Stimulated activated CD8-positive, alpha-beta memory T cell treated with anti-CD3 and anti-CD28 coated beads, Interleukin-7, amount 100 ng/mL, for 1 hour (primary cell): ENCODE data around the gene MTAP.

Experiments used
- DNase-seq, 2 donors: peaks; one replicate each; pipeline ENCODE4 v3.0.0-alpha.2; 2020; ENCODE audit warnings: low read depth in 2 of 2

The MTAP gene

DNA sequence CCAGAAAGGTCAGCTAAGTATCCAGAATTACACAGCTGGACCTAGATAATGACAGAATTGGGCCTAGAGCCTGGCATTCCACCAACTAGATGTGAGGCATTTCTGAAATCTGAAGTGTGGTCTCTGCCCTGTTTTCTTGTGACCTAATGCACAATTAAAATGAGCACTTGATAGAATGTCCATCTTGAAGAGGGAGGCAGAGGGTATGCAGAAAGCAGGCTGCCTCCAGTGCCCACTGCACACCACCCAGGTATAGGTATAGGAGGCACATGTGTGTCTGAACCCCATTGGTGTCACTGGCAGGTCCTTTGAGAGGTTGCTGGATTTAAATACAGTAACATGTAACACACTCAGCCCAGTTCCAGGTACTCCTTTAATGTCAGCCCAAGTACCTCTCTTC lies 2.4 kb downstream of the MTAP start:
- no peak for DNase-seq

DNA sequence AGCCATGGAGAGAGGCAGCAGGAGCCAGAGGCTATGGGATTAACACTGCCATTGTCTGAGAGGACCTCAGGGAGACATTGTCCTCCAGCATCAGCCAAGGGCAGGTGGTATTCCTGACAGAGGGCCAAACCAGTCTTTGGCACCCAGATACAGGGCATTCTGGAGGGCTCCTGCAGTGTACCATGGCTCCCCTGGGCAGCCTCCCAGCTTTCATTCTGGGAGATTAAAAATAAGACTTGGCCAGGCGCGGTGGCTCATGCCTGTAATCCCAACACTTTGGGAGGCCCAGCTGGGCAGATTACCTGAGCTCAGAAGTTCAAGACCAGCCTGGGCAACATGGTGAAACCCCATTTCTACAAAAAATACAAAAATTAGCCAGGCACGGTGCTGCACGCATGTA lies 4.2 kb downstream of the MTAP start:
- no peak for DNase-seq

DNA sequence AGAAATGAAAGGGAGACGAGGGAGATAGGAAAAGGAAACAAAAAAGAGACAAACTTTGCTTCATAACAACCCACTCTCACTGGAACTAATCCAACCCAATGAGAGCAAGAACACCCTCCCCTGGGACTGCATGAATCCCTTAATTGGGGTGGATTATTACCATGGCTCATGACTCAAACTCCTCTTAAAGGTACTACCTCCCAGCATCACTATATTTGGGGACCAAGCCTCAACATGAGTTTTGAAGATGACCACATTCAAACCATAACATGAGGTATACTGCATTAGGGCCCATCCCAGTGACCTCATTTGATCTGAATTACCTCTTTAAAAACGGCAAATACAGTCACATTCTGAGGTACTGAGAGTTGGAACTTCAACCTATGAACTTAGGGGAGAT lies 8.0 kb downstream of the MTAP start:
- DNase-seq, result no peak

DNA sequence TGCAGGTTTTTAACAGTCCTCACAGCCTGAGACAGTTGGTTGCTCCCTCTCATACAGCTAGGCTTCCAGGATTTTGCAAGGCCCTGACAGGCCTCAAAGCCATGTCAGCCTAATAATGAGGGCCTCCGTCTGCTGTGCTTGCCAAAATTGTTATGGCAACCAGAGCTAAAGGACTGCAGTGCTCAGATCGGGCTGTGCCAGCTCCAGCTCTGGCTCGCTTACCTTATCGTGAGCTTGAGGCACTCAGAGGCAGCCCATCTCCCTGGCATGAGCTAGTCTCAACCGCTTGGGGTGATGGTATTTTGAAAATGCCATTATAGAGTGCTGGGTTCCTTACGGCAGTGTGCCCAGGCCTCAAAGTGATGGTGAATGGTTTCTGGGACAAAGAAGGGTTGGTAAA lies 8.4 kb downstream of the MTAP start:
- no peak for DNase-seq

DNA sequence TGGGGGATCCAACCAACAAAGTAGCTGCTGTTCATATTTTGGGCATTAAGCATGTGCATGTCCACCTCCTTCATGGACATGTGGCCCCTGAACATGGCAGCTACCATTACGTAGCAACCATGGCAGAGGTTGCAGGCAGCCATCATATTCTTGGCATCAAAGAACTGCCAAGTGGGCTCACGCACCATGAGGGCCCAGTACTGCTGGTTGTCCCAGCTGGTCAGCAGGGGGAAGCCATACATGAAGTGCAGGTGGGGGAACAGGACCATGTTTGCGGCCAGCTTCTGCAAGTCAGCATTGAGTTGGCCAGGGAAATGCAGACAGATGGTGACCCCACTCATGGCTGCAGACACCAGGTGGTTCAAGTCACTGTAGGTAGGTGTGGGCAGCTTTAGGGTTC lies 9.5 kb downstream of the MTAP start:
- DNase-seq, result no peak

DNA sequence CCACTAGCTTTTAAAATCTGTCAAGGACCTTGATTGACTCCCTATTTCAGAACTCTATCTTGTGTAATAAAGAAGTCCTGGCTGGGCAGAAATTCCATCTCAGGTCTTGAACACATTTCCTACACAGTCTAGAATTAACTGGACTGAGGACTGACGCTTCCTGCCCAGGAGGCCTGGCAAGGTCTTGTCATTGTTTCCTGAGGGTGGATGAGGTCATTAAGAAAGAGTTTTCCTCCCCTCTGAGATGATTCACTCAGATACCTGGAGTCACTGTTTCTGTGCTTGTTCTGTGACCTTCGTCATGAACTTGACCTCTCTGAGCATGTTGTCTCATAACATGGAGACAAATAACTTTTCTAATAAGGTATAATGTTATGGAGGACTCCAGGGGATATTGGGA lies 10.0 kb downstream of the MTAP start:
- DNase-seq, result no peak

DNA sequence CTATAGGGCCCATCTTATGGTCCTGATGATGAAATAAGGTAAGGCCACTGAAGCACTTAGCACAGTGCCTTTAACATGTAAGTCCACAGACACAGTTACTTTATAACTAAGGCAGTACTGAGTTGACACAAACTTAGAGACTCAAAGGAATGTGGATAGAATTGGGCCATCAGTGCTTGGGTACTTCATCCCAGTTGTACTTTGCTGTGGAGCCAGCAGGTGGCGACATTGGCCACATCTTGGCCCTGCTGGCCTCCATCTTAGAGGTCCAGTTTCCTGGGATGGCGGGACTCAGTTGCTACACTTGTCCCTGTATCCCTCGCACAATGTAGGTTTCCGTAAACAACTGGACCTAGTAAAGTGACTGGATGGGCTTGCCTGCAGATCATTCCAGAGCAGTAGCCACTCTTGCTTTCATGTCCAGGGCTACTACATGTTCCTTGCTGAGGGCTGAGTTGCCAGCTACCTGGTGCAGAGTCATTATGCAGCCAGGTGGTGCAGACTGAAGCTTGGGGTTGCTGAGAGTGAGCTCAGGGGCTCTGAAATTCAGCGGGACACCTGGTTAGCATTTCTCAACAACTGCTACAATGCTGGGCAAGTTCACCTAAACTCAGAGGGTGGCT lies 10.6 kb downstream of the MTAP start:
- DNase-seq, result peak; percentile 16 to 43

DNA sequence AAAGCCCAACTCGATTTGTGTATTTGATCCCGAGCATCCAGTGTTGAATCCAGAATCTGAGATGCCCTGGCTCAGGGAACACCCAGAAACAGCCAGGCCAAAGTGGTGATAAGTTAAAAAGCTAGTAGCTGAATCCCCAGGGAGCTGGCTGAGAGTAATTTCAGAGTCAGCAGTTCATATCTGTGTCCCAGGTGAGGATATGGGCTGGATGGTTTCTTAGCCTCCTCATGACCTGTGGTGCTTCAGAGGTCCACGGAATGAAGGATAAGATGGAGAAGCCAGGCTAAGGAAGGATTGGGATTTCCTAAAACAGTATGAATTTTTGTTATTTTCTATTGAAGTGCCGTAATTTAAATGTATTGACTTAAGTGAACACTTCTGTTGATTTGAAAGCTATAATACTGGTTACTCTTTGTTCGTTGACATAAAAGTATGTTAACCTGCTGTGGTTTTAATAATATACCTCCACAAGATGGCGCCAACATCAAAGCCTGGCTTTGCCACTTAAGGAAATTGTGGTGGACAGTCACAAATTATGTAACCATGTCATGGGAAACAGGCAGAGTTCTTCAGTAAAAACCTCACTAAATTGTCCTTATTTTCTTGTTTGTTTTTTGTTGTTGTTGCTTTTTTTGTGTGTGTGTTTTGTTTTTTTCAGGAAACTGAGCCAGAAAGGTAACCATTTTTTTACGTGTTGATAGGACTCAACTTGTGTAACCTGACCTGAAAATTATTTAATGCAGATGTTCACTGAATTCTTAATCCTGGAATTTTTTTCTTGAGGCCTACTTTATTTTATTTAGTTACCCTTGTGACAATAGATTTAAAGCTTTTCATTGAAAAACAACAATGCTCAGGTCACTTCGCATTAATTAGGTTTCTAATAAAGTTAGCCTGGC lies 11.4 kb downstream of the MTAP start:
- DNase-seq, result peak; percentile 16 to 30

DNA sequence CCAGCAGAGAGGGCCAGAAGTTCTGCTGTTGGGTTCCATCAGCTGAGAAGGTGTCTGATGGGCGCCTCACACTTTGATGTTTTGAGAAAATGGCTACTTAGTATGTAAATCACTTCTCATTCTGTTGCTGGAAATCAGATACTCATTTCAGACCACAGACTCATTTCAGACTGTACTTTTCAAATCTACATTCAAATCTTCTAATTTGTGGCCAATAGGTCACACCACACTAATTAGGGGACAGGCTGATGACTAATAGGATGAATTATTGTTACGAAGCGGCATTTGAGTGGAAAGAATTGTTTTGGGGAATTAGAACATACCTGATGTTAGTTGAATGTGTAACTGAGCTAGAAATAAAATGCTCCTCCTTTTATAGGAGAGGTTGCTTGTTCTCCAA lies 13.2 kb downstream of the MTAP start:
- DNase-seq, result no peak

DNA sequence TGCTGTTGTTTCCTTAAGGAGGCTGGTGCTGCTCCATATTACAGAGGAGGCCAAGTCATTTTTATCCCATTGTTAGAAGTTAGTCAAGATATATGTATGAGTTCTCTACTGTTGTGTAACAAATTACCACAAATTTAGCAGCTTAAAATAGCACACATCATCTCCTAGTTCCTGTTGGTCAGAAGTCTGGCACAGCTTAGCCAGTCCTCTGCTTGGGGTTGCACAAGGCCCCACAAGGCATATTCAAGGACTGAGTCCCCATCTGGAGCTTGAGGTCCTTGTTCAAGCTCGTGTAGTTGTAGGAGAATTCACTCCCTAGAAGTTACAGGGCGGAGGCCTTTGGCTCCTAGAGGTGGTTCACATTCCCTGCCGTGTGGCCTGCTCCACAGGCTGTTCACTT lies 14.7 kb downstream of the MTAP start:
- DNase-seq, result no peak

DNA sequence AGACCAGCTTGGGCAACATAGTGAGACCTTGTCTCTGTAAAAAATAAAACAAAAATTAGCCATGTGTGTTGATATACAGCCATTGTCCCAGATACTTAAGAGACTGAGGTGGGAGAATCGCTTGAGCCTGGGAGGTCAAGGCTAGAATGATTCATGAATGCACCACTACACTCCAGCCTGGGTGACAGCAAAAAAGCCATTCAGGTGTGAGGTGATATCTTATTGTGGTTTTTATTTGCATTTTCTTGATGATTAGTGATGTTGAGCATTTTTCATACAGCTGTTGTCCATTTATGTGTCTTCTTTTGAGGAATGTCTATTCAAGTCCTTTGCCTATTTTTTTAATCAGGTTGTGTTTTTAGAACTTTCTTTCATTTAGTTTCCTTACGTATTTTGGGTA lies 23.2 kb downstream of the MTAP start:
- DNase-seq, result no peak

DNA sequence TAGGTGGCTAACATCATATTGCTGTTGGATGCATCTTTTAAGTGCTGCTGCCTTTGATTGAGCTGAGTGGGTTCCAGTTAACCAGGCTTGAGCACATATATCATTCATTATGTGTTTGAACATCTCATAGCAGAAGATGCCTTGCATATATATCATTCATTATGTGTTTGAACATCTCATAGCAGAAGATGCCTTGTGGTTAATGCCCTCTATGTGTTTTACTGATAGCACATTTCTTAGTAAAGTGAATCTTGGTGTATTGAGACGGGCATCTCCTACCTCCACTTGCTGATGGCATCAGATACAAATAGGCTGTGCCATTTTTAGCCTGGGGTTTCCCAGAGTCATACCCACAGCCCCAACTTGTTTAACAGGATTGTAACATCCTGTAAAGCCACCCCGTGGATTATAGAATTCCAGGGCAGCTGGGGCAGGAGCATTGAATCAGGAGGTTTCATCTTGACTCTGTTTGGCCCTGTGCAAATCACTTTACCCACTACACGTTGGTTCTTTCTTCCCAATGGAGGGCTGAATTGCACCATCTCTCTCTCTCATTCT lies 26.5 kb downstream of the MTAP start:
- no peak for DNase-seq

DNA sequence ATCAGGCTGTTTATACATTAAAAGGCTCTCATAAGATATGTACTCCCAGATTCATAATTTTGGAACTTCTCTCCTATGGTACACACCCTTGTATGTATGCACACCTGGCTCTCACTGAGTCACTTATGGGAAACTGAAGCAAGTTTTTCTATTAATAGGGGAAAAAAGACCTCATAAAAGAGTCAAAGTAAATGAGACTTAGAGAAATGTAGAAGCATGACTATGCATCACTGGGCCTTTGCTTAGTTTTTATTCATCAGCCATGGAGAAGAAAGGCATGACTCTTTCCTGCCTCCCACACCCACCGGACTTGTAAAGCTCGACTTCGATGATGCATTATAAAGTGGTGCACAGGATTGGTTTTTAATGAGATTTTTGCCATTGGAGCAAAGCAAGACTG lies 28.2 kb downstream of the MTAP start:
- DNase-seq, result no peak

DNA sequence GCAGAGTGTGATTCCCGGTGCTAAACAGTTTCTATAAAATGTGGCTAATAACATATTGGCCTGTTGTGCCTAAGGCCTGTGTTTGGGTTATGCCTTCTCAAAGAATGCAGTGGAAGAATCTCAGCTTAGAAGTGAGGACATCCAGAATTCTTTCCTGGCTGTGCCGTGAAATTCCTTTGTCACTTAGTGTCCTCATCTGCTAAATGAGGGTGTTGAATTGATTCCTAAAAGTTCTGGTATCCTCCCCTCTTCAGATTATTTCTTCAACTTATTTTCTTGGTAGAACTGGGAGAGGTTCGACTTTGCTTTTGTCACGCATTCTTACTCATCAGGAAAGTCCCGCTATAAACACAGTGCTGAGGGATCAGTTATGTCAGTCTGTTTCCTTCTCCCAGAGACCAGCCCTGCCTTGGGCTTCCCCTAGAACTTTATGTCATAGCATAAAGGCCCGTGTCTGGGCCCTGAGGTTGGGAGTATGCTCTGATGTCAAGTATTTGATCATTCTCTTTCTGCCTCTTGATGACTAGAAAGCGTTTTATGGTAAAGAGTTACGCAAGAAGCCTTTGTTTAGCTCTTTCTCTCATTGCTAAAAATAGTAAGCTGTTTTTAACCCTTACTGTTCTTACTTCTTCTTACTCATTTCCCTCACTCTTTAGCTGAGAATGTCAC lies 29.5 kb downstream of the MTAP start:
- no peak for DNase-seq

DNA sequence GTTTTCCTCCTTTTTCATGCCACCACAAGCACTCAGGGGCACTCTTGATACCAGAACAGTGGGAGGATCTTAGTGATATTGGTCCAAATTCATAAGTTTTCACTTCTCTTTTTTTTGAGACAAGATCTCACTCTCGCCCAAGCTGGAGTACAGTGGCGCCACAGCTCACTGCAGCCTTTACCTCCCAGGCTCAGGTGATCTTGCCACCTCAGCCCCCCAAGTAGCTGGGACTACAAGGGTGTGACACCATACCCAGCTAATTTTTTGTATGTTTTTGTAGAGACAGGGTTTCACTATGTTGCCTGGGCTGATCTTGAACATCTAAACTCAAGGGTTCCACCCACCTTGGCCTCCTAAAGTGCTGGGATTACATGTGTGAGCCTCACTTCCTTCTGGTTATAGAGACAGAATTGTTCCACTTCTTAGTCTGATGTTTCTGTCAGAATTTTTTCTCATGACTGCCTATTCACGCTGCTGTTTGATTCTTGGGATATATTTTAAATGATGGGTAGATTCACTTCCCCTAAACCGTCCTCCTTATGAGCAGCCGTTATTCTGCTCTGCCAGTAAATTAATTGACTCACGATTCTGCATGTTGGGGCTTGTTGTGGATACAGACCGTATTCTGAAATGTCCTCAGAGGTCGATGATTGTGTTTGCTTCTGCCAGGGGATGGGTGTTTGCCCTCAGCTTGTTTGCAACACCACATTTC lies 30.8 kb downstream of the MTAP start:
- no peak for DNase-seq

DNA sequence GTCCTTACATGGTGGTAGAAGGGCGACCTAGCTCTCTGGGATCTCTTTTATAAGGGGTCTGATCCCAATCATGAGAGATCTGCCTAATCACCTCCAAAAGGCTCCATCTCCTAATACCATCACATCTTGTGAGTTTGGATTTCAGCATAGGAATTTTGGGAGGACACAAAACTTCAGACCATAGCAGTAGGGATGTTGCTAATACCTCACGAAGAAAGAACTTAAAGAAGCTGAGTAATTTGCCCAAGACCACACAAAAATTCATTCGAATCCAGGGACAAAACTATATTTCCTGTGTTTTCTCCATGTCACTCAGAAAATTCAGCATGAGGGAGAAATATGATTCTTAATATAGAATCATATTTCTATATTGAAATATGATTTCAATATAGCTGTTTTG lies 32.7 kb downstream of the MTAP start:
- no peak for DNase-seq

DNA sequence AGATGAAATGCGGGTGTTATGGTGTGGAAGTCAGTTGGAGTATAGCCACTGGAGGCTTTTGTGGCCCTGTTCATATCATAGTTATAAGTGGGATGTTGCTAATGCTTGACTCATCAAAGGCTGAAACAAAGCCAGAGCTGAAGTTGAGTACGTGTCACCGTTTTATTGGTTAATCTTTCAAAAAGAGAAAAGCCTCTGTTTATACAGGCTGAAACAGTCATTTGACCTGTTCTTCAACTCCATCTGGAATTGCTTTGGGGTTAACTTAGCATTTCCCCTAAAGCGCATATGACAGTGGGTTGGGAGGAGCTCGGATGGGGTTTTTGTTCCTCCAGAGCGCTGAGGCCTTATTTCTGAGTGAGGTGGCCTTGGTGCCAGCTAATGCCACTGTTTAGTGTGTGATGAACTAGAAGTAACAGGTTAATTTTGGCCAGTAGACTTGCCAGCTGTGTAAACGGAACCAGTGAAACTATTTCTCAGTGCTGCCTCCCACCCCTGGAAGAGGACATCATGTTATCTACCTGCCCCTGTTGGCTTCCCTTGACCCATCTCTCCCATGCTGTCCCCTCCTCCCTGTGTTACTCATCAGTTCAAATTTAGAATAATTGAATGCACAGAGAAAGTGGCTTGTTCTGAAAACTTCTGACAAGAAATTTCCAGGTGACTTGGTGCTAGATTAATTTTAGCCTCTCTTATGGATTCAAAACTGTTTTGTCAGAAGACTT lies 34.2 kb downstream of the MTAP start:
- no peak for DNase-seq

DNA sequence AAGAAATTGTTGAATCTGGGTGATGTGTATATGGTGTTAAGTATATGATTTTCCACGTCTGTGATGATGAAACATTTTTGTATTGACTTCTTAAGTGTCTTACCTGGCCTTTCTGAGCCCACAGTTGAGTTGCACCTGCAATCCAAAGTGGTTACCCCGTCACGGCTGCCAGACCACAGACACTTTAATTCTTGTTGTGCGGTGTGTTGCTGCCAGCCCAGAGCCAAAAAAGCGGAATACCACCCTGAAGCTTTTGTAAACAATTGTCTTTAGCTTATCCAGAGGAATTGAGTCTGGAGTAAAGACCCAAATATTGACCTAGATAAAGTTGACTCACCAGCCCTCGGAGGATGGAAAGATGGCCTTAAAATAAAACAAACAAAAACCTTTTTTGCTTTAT lies 35.1 kb downstream of the MTAP start:
- DNase-seq, result no peak

DNA sequence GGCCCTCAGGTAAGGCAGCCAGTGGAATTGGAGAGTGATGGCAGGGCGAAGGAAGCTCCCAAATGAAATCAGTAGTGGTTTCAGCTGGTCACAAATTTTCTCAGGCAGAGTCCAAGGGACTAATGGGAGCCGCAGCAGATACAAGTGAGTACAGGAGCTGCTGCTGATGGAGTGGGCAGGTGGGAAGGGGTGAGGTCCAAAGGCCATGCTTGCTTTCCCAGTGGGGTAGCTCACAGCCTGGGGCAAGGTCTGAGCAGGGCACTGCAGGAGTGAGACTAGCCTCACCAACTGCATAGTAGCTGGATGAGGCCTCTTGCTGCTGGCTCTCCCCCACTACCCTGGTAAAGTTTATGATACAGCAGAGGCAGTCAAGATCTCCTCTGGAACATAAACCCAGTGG lies 38.2 kb downstream of the MTAP start:
- DNase-seq, result no peak

DNA sequence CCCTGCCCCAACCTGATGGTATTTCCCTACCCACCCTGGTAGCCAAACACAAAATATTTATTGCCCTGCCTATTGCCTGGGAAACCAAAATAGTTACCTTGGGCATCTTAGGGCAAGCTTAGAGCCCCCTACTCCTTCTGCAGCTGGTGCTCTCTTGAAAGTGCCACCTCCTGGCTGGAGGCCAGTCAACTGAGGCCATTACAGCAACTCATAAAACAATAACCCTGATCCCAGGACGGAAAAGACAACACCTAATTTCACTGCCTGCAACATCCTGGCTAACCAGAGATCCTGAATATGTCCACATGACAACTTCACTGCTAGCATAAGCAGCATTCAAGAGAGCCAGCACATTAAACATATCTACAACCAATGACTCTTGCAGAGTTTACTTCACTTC lies 38.7 kb downstream of the MTAP start:
- no peak for DNase-seq

DNA sequence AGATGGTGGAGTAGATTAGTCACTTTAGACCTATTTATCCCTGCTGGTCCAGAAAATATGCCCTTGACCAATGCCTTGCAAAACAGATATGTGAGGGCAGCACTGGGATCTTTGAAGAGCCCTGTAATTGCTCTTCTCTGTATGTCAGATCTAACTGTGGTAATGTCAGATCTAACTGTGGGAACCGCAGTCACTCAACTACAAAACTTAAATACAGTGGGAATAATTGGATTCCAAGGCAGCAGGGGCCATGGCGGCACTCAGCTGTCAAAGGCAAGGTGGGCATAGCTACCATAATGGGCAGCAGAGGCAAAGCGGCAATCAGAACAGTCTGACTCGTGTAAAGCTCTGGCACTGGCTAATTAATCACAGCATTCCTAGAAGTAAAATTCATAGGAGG lies 46.2 kb downstream of the MTAP start:
- no peak for DNase-seq
